GM18951 (cell line): Measurements from ENCODE around the gene RFNG.

ENCODE experiments used
- POLR2A ChIP-seq: IDR thresholded peaks from 4 replicates; pipeline ENCODE4 v1.6.1; 2011; ENCODE audit warnings: mild to moderate bottlenecking; ENCODE audit not compliant: insufficient read length, insufficient read depth; ENCODE audit errors: extremely low read depth
- in situ Hi-C: fragments of 300-500 bp; cut with MboI; formaldehyde crosslinking; loops from one replicate; pipeline ENCODE4 v1.12.0; 2022; ENCODE audit warnings: low sequenced_read_pairs, mixed read lengths, inconsistent platforms; ENCODE audit not compliant: unreplicated experiment

The RFNG gene

DNA sequence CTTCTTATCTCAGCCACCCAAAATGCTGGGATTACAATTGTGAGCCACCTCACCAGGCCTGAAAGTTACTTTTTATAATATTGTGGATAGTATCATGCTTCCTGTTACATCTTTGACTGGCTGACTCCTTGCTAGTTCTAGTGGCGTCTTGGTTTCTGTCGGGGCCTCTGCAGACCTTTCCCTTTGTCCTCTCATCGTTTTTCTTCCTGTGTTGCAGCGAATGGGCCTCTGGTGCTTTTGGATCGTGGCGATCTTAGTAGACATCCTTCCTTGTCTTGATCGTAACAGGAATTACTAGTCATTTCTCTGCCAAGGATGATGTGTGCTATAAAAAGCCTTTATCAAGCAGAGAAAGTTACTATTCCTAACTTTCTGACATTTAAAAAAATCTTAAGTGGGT lies 53.4 kb downstream of the RFNG start:
- no peak for TF ChIP-seq POLR2A
- in situ Hi-C loops: no loop called here
